ENCODE results near the gene PTPRO.

Gene PTPRO

DNA sequence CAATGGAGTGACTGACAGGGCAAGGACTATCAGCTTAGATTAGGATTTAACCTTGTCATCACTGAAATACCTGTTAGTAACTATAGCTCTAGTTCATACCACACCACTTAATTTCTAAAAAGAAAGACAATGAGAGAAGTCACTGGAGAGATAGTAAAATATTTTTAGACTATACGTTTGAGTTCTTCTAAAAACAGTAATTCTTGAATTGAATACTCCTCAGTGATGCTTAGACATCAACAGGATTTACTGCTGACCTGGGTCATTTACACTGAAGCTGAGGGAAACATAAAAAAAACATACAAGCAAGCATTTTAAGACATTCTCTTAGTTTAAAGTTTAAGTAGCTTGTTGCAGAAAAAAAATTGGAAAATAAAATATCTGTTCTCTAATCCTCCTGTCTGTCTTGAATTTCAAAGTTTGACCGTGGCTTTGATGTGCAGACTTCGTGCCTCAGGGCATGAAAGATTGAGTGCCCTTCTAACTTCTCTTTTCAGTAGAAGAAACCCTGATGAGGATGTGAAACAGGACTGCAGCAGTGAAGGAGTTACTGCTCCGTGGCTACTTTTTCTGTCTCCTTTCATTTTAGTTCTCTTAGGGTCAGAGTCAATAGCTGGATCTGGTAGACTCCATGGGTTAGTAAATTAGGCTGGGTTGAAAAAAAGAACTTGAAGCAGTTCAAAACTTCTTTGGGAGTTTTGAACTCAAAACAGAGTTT lies 172.2 kb downstream of the PTPRO start:
- in situ Hi-C loops (cut with HindIII; ENCODE audit: low sequenced_read_pairs): no loop called here
- DNase-seq (ENCODE audit: low read depth): no peak
- H3K4me3 ChIP-seq (ENCODE audit: low read depth, low read length): no peak overlapping the region
- TF ChIP-seq, protein P1, sequence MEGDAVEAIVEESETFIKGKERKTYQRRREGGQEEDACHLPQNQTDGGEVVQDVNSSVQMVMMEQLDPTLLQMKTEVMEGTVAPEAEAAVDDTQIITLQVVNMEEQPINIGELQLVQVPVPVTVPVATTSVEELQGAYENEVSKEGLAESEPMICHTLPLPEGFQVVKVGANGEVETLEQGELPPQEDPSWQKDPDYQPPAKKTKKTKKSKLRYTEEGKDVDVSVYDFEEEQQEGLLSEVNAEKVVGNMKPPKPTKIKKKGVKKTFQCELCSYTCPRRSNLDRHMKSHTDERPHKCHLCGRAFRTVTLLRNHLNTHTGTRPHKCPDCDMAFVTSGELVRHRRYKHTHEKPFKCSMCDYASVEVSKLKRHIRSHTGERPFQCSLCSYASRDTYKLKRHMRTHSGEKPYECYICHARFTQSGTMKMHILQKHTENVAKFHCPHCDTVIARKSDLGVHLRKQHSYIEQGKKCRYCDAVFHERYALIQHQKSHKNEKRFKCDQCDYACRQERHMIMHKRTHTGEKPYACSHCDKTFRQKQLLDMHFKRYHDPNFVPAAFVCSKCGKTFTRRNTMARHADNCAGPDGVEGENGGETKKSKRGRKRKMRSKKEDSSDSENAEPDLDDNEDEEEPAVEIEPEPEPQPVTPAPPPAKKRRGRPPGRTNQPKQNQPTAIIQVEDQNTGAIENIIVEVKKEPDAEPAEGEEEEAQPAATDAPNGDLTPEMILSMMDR (IDR thresholded peaks at IDR 0.05; ENCODE audit: low read depth, low read length, missing control alignments): no peak

DNA sequence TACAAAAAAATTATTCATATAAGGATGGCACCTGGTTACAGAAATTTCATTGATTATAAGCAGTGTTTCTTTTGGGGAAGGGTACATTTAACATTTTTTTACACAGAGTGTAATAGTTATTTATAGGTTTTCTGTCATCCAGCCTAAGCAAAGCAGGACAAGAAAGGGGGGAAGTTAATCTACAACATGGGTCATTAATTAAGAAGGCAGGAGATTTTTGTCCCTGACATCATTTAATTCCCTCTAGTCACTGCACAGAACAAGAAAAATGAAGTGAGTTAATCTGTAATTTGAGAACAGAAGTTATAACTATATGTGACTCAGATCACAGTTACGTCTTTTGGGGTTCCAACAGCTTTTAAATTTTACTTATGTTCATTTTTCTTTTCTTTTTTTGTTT lies 173.4 kb downstream of the PTPRO start:
- H3K4me3 ChIP-seq (ENCODE audit: low read depth, low read length): no peak overlapping the region
- DNase-seq (ENCODE audit: low read depth): no peak
- TF ChIP-seq, protein P1 (IDR thresholded peaks at IDR 0.05; ENCODE audit: low read depth, low read length, missing control alignments): no peak
- in situ Hi-C loops (cut with HindIII; ENCODE audit: low sequenced_read_pairs): no loop called here

DNA sequence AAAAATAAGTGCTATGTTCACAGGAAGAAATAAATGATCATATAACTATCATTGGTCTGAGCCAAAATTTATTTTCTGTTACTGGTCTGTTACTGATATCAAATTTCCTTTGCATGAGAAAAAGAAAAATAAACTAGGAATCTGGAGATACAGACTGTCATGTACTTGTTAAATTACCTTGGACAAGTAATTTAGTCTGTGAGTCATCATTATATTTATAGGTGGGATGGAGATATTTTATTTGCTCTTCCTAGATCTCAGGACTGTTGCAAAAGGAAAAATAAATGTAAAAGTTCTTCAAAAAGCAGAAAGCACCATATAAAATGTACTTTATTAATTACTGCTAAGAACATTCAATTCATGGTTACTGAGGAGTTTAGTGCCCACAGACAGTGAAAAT lies 174.4 kb downstream of the PTPRO start:
- TF ChIP-seq, protein P1 (IDR thresholded peaks at IDR 0.05; ENCODE audit: low read depth, low read length, missing control alignments): no peak
- no peak overlapping the region for H3K4me3 ChIP-seq (ENCODE audit: low read depth, low read length)
- in situ Hi-C loops (cut with HindIII; ENCODE audit: low sequenced_read_pairs): no loop called here
- no peak for DNase-seq (ENCODE audit: low read depth)

DNA sequence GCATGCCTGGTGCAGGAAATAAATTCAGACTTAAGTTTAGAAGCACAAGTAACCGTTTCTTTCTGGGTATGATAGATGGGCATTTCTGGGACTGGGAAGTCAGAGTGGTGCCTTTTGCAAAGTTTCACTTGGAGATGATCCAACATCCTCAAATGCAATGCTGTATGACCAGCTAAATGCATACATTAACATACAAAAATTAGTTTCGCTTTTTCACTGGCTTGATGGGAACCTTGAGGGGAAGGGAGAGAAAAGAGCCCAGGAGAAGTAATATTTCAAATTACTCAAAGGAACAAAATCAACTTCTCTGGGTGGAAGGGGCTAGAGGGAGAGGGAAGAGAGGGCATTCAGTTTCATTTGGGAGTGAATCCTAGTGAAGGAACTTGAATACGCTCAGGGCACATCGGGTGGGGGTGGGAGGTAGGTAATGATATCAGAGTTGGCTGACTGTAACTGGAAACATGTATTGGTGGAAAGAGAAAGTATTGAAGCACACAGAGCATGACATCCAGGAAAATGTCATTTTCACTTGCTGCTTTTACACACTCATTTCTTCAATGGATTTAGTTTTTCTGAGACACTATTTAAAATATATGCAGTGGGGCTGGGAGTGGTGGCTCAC lies 175.5 kb downstream of the PTPRO start:
- H3K4me3 ChIP-seq (ENCODE audit: low read depth, low read length): no peak overlapping the region
- in situ Hi-C loops (cut with HindIII; ENCODE audit: low sequenced_read_pairs): no loop called here
- TF ChIP-seq, protein P1 (IDR thresholded peaks at IDR 0.05; ENCODE audit: low read depth, low read length, missing control alignments): no peak
- no peak for DNase-seq (ENCODE audit: low read depth)

DNA sequence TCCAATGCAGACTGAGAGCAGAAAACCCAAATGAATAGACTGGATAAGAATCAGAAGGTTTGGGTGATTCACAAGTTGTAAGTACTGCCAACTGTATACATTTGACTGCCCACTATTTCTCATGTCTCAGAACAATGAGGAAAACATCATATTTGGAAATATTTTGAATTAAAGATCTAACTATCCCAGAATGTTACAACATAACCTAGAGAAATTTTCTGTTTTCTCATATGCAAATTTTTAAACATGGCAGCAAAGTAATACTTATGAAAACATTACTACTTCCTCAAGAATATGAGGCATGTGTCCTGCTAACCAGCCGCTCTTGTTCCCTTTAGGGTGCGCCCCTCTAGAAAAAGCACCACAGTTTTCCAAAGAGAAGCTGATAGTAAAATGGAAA lies 179.9 kb downstream of the PTPRO start:
- H3K4me3 ChIP-seq (ENCODE audit: low read depth, low read length): no peak overlapping the region
- TF ChIP-seq, protein P1 (IDR thresholded peaks at IDR 0.05; ENCODE audit: low read depth, low read length, missing control alignments): no peak
- in situ Hi-C loops (cut with HindIII; ENCODE audit: low sequenced_read_pairs): no loop called here
- DNase-seq (ENCODE audit: low read depth): no peak

DNA sequence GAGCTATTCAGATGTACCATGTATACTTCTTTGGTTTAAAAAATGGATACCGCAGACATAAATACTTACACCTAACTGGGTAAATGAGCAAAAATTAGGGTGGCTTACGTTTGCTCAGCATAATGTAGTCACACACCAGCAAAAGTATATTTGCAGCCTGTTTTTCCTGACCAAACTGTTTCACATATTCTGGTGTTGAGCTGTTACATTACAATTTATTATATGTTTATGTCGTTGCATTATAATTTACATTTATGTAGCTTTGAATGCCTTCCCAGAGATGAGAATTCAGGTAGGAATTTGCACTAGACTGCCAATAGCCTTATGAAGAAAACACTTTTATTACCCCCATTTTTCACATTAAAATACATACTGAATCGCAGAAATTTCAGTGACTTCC lies 183.3 kb downstream of the PTPRO start:
- in situ Hi-C loops (cut with HindIII; ENCODE audit: low sequenced_read_pairs): no loop called here

More for the DNA sequence above, 183.3 kb downstream of the PTPRO start:
- no peak for DNase-seq (ENCODE audit: low read depth)
- H3K4me3 ChIP-seq (ENCODE audit: low read depth, low read length): no peak overlapping the region
- TF ChIP-seq, protein P1 (IDR thresholded peaks at IDR 0.05; ENCODE audit: low read depth, low read length, missing control alignments): no peak
